Lower leg skin (tissue), 3 donors: ENCODE measurements around the gene DNAJC24.

Experiments
- CTCF ChIP-seq, 3 donors: fragments of 450-650 bp; IDR thresholded peaks; one replicate each; pipeline ENCODE4 v1.5.1; 2016; ENCODE audit warnings: antibody characterized with exemption in 3 of 3, mild to moderate bottlenecking in 3 of 3, moderate library complexity in 2 of 3
- POLR2A ChIP-seq, 2 donors: fragments of 450-650 bp; IDR thresholded peaks; one replicate each; pipeline ENCODE4 v1.6.1; 2016 to 2017; ENCODE audit warnings: antibody characterized with exemption in 2 of 2, mild to moderate bottlenecking in 1 of 2, moderate library complexity in 1 of 2

GRCh38 chr11:31355131-31355530 is 14.5 kb upstream of the DNAJC24 start:
- TF ChIP-seq POLR2A (IDR thresholded peaks at IDR 0.05): no peak
- TF ChIP-seq CTCF (IDR thresholded peaks at IDR 0.05): no peak
